ENCODE results near the gene COL4A2. TPM values are rescaled to one million over a fixed set of nuclear protein-coding genes. Genes with fewer than 3 reads are reported as not detected.

COL4A2 gene
- total and polyA plus RNA-seq, 2 experiments from 2014 or later: 146 to 455 TPM

- H3K36me3 ChIP-seq (ENCODE audit: low read depth): peaks cover 12% of the 10 kb centered on the region; the same call in 1 of the 2 replicates
- H3K4me3 ChIP-seq: no peak overlapping the region
- WGBS, 2 experiments (ENCODE audit: low coverage in 1 of 2, low lambda C conversion rate in 2 of 2, missing lambda C conversion rate in 2 of 2): 85 to 87% methylated on average over 18 of the region's 18 CpGs
- H3K9me2 ChIP-seq (ENCODE audit: insufficient read depth): no peaks in the 10 kb centered on the region
- no peaks in the 10 kb centered on the region; the same call in 1 of the 2 replicates for H3K4me1 ChIP-seq (ENCODE audit: insufficient read depth)
- no peak overlapping the region for H3K27ac ChIP-seq
- no peaks in the 10 kb centered on the region for H4K20me1 ChIP-seq (ENCODE audit: insufficient read depth)
- no peak overlapping the region for H2AFZ ChIP-seq
- in situ Hi-C loops (cut with MboI): no loop called here
- peaks cover 7% of the 10 kb centered on the region; the same call in 1 of the 2 replicates for H3F3A ChIP-seq (ENCODE audit: insufficient read depth)
- H3K9me3 ChIP-seq (ENCODE audit: low read depth): no peaks in the 10 kb centered on the region
- TF ChIP-seq EZH2 (IDR thresholded peaks at IDR 0.05; ENCODE audit: insufficient read depth, poor library complexity, severe bottlenecking) (no peak), EZH2phosphoT487 (IDR thresholded peaks at IDR 0.05; ENCODE audit: insufficient read depth, low read depth) (no peak)
- no peaks in the 10 kb centered on the region for H3K79me2 ChIP-seq (ENCODE audit: insufficient read depth)
- H3K4me2 ChIP-seq (ENCODE audit: unreplicated experiment): no peak overlapping the region
- H3K27me3 ChIP-seq (replicated peaks; ENCODE audit: insufficient read depth): no peaks in the 10 kb centered on the region
- no peak overlapping the region for H3K9ac ChIP-seq
- no peak for DNase-seq
Observed at GRCh38 chr13:110506396-110506795, 199.3 kb downstream of the COL4A2 start.

DNA sequence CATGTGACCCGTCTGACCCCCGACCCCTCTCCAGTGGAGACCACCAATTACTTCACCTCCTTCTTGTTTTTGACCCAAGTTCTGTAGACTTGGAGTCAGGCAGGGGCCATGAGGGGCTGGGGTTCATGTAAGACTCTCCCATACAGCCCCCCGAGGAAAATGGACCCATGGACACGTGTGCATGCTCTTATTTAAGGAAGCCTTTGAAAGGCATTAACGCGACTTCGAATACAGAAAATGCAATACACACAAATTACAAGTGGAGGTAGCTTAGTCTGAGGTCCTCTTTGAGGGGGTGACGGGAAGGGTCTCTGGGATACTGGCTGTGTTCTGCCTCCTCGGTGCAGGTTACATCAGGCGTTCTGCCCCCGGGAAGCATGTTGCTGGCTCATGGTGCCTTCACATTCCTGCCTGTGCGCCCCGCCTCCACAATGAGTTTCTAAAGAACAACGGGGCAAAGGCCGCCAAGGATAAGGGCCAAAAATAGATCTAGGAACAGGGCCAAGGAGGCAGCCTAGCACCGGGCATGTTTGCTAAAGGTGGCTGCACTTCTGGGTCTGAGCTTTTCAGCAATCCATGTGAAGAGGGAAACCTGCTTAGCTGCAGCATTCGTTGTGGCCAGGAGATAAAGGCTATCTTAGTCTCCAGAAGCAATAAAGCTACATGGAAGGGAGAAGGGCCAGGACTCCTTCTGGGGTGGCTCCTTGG, 199.9 kb downstream of the COL4A2 start:
- no peaks in the 10 kb centered on the region for H4K20me1 ChIP-seq (ENCODE audit: insufficient read depth)
- H3K9ac ChIP-seq: no peak overlapping the region
- H3K9me2 ChIP-seq (ENCODE audit: insufficient read depth): no peaks in the 10 kb centered on the region
- no peak overlapping the region for H2AFZ ChIP-seq
- 59 to 60% methylated on average over 17 of the region's 17 CpGs for WGBS, 2 experiments (ENCODE audit: low coverage in 1 of 2, low lambda C conversion rate in 2 of 2, missing lambda C conversion rate in 2 of 2)
- H3K9me3 ChIP-seq (ENCODE audit: low read depth): no peaks in the 10 kb centered on the region
- TF ChIP-seq EZH2phosphoT487 (IDR thresholded peaks at IDR 0.05; ENCODE audit: insufficient read depth, low read depth) (no peak), EZH2 (IDR thresholded peaks at IDR 0.05; ENCODE audit: insufficient read depth, poor library complexity, severe bottlenecking) (no peak)
- H3K4me3 ChIP-seq: no peak overlapping the region
- peaks cover 12% of the 10 kb centered on the region; the same call in 1 of the 2 replicates for H3K36me3 ChIP-seq (ENCODE audit: low read depth)
- no peak overlapping the region for H3K4me2 ChIP-seq (ENCODE audit: unreplicated experiment)
- in situ Hi-C loops (cut with MboI): no loop called here
- H3K4me1 ChIP-seq (ENCODE audit: insufficient read depth): no peaks in the 10 kb centered on the region; the same call in 1 of the 2 replicates
- H3K79me2 ChIP-seq (ENCODE audit: insufficient read depth): no peaks in the 10 kb centered on the region
- DNase-seq: no peak
- H3F3A ChIP-seq (ENCODE audit: insufficient read depth): peaks cover 7% of the 10 kb centered on the region; the same call in 1 of the 2 replicates
- H3K27ac ChIP-seq: no peak overlapping the region
- H3K27me3 ChIP-seq (replicated peaks; ENCODE audit: insufficient read depth): no peaks in the 10 kb centered on the region

GRCh38 chr13:110507678-110508381, 200.7 kb downstream of the COL4A2 start:
- in situ Hi-C loops (cut with MboI): no loop called here
- Histone ChIP-seq H3F3A (ENCODE audit: insufficient read depth) (peaks cover 7% of the 10 kb centered on the region; the same call in 1 of the 2 replicates), H3K79me2 (ENCODE audit: insufficient read depth) (no peaks in the 10 kb centered on the region), H3K4me3 (no peak overlapping the region), H3K9me2 (ENCODE audit: insufficient read depth) (no peaks in the 10 kb centered on the region), H3K9me3 (ENCODE audit: low read depth) (no peaks in the 10 kb centered on the region), H2AFZ (no peak overlapping the region), H3K4me2 (ENCODE audit: unreplicated experiment) (no peak overlapping the region), H3K27me3 (replicated peaks; ENCODE audit: insufficient read depth) (no peaks in the 10 kb centered on the region), H4K20me1 (ENCODE audit: insufficient read depth) (no peaks in the 10 kb centered on the region), H3K36me3 (ENCODE audit: low read depth) (peaks cover 14% of the 10 kb centered on the region; the same call in 1 of the 2 replicates), H3K27ac (no peak overlapping the region), H3K9ac (no peak overlapping the region), H3K4me1 (ENCODE audit: insufficient read depth) (no peaks in the 10 kb centered on the region; the same call in 1 of the 2 replicates)
- TF ChIP-seq EZH2phosphoT487 (IDR thresholded peaks at IDR 0.05; ENCODE audit: insufficient read depth, low read depth) (no peak), EZH2 (IDR thresholded peaks at IDR 0.05; ENCODE audit: insufficient read depth, poor library complexity, severe bottlenecking) (no peak)
- DNase-seq: no peak
- 91% methylated on average over 23 of the region's 23 CpGs for WGBS, 2 experiments (ENCODE audit: low coverage in 1 of 2, low lambda C conversion rate in 2 of 2, missing lambda C conversion rate in 2 of 2)

DNA sequence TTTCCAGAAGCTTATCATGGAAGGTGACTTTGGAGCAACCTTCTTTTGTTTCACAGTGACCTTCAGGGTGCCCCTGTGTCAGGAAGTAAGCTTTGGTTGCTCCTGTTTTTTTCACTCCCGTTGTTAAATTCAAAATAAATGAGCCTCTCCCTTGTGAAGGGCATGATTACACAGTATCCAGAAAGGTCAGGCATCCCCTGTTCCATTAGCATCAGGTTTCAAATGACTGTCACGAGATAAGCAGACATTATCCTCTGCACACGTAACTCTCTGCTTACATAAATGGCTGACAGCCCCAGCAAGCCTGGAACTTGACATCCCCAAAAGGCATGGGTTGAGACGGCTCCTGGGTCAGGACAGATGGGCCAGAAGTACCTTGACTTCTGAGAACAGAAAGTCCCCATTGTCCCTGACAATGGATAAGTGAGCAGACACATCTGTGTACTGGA, 202.4 kb downstream of the COL4A2 start:
- Histone ChIP-seq H3K9me2 (ENCODE audit: insufficient read depth) (no peaks in the 10 kb centered on the region), H3F3A (ENCODE audit: insufficient read depth) (peaks cover 7% of the 10 kb centered on the region; the same call in 1 of the 2 replicates), H3K79me2 (ENCODE audit: insufficient read depth) (no peaks in the 10 kb centered on the region), H4K20me1 (ENCODE audit: insufficient read depth) (no peaks in the 10 kb centered on the region), H3K4me3 (no peak overlapping the region), H3K27ac (no peak overlapping the region), H3K9ac (no peak overlapping the region), H2AFZ (no peak overlapping the region), H3K9me3 (ENCODE audit: low read depth) (no peaks in the 10 kb centered on the region), H3K36me3 (ENCODE audit: low read depth) (peaks cover 17% of the 10 kb centered on the region; the same call in 1 of the 2 replicates), H3K27me3 (replicated peaks; ENCODE audit: insufficient read depth) (no peaks in the 10 kb centered on the region), H3K4me2 (ENCODE audit: unreplicated experiment) (no peak overlapping the region), H3K4me1 (ENCODE audit: insufficient read depth) (no peaks in the 10 kb centered on the region; the same call in 1 of the 2 replicates)
- no peak for DNase-seq
- WGBS, 2 experiments (ENCODE audit: low coverage in 1 of 2, low lambda C conversion rate in 2 of 2, missing lambda C conversion rate in 2 of 2): 39 to 44% methylated on average over 4 of the region's 4 CpGs
- TF ChIP-seq EZH2 (IDR thresholded peaks at IDR 0.05; ENCODE audit: insufficient read depth, poor library complexity, severe bottlenecking) (no peak), EZH2phosphoT487 (IDR thresholded peaks at IDR 0.05; ENCODE audit: insufficient read depth, low read depth) (no peak)
- in situ Hi-C loops (cut with MboI): no loop called here
